GM19324 (cell line): Measurements from ENCODE around the gene ETV3.
"Not testable (repeated sequence)": the region's sequence is repeated elsewhere in the genome, so short reads cannot be mapped to it uniquely, and the experiment has no call there.

Source experiments
- ATAC-seq: cut with Tn5 transposase; IDR thresholded peaks from one replicate; pipeline ENCODE4 v1.9.1; 2021; ENCODE audit warnings: mild to moderate bottlenecking, moderate library complexity; ENCODE audit not compliant: unreplicated experiment, low FRiP score

Gene ETV3

DNA sequence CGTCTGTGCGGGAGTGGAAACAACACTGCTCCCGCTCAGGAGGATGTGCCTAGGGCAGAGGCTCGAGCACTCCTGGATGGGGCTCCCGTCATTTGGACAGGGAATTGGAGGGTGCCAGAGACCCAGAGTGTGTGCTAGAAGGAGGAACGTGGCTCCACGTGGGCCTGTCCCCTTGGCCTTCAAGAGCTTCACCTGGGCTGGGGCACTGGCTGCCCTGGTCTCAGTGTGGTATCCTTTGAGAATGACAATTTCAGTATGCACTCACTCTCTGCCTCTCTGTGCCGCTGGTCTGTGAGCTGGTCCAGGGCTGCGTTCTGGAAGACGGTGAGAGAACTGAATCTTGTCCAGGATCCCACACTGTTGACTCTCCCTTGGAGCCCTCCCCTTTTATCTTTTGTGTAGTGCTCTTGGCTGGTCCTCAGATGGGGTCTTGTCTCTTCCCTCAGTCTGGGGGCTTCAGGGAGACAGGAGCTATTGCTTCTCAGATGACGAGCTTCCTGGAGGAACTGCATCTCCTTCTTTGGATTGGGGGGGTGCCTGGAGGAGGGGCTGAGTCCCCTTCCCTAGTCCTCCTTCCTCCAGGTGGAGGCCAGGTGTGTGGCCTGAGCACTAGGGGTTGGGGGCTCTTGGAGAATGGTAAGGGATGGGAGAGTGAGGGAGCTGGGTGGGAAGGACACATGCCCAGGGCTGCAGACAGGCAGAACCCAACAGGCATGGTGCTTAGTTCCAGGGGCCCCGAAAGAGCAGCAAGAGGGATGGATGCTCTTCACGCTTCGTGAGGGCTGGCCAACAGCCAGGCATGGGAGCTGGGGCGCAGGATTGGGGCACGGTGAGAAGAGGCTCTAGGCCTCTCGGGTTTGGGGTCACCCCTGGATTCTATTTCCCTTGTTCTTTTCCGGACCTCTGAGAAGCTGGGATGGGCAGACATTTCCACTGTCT, 23.7 kb downstream of the ETV3 start:
- no peak for ATAC-seq

DNA sequence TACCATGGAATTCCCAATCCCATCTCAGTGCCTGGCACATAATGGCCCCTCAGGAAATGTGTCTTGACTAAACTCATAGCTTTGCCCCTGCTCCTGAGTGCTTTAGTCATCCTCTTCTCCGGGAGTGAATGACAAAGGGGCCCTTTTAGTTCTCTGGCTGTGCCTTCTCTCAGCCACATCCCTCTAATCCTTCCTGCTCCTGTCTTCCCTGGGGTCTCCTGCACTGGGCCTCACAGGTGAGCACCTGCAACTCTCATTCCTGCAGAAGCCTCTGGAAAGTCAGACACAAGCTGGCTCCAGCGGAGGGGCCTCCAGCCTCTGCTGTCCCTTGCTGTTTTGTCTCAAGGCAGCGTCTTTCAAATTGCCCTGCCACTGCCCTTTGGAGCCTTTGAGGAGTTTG, 24.6 kb downstream of the ETV3 start:
- no peak for ATAC-seq

DNA sequence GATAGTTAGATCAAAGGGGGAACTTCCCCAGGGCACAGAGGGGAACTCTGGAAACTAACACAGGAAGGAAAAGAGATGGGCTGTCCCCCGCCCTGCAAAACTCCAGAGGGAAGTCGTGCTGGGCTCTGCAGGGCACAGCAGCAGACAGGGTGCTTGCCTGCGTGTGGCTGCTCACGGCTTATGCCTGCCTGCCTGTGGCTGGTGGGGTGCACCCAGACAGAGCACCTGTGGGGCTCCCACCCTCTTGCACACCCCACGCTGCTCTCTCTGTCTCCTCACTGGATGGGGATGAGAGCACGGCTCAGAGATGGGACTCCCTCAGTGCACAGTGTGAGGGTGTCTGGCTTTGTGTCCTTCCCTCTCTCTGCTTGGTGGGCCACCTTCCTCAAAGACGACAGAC, 25.1 kb downstream of the ETV3 start:
- no peak for ATAC-seq

DNA sequence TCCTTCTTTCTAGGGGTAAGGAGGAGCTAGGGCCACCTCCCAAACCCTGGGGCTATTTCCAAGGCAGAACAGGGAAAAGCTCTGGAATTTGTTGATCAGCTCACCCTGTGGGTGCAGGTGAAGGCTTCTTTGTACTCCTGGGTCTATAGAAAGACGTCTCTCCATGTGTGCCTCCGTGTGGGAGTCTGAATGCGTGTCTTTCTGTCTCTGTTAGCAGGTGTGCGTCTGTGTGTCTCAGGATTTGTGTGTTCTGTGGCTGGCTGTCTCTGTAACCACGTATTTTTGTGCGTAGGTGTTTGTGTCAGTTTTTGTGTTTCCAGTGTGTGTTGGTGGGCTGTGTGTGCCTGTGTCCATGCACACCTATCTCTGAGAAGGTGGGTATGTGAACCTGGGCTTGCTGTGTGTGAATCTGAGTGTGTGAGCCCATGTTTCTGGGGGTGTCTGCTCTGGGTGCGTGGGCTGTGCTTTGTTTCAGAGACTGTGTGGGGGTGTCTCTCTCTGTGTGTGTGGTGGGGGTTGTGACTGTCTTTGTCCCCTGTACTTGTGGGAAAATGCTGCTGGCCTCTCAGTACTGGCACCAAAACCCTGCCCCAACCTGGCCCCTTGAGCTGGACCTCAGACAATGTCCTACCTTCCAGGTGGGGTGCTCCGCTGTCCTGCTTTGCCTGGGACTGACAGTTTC, 25.9 kb downstream of the ETV3 start:
- ATAC-seq = no peak

DNA sequence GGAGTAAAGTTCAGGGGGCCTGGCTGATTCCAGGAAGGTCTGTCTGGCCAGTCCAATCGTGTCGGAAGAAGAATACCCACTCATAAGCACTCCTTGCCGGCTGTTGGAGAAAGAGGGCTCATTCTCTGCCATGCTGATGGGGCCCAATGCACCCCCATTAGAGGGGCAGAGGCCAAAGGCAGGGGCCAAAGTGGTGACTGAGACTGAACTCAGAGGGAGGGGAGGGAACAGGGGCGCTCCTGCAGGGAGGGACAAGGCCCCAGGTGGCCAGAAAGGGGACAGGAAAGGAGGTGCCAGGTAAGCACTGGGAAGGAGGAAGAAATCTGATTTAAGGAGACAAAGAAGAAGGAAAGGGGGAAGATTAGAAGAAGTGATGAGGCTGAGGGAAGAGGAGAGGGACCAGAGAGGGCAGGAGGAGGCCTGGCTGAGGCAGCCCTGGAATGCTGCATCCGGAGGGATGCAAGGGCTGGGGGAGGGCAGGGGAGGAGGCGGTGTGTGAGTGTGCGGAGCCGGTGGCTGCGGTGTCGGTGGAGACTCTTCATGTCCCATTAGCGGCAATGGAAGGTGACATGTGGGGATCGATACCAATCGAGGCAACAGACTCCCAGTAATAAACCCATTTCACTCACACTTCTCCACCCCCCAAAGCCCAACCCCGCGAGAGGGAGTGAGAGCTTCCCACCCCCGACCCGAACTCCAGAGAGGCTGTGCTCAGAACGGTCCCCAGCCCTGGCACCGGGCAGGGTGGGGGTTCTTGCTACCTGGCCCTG, 26.6 kb downstream of the ETV3 start:
- no peak for ATAC-seq

DNA sequence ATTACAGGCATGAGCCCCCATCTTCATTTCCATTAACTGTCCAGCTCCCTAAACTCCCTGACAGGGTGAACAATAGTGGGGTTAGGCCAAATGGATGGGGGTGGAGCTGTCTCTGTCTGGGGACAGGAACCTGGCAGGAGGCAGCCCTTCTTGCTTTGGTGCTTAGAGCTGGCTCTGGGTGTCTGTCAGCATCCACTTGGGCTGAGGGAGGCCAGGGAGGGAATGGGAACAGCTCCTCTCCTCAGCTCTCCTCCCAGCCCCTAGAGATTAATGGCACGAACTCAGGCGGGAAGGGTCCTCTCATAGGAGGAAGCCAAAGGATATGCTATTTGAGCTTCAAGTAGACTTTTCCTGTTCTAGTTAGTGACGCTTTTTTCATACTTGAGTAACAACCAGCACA, 27.5 kb downstream of the ETV3 start:
- no peak for ATAC-seq

DNA sequence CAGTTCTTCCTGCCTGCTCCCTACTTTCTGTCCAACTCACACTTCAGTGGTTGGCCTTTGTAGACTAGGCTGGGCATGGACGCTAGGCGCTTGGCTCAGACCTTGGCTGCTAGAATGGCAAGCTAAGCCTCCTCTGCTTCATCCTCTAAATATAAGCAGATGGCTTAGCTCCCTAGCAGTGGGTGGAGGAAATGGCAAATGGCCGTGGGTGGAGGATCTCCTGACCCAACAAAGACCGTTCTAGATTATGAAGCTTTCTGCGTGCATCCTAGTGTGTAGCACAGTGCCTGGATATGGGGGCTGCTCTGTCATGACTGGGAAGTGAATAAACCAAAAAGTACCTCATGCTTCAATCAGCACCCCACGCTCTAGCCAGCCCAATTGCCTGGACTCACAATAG, 28.2 kb downstream of the ETV3 start:
- ATAC-seq = no peak

DNA sequence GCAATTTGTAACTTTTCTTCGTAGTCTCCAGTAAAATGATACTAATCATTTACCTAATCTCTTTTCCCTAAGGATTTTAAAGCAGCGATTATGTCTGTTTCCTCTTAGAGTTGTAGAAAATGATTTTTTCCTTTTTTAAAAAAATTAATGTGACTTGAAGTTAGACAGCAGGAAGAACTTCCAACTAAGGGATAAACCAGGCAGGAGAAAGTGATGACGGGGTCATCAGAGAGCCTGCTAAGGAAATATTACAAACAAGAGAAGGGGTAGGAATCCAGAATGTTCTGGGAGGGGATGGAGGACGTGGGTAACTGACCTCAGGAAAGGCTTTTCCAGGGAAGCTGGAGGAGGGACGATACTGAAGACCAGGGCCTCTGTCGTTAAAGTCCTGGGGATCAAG, 29.7 kb downstream of the ETV3 start:
- no peak for ATAC-seq

DNA sequence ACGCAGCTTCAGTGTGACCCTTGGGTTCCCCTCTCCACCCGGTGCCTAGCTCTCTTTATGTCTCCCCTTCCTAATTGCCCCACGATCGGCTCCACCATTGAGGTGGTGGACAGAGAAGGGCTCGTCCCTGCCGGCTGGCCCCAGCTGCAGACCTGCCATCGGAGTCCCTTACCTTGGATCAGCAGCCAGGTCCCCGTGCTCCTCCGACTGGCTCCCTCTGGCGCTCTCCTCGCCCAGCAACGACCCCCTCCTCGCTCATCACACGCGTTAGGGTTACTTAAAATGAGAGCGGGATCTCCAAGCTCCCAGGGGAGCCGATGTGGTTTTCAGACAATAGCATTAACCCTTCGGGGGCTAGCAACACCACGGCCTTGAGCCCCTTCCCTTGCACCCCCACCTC, 30.5 kb downstream of the ETV3 start:
- ATAC-seq = no peak

DNA sequence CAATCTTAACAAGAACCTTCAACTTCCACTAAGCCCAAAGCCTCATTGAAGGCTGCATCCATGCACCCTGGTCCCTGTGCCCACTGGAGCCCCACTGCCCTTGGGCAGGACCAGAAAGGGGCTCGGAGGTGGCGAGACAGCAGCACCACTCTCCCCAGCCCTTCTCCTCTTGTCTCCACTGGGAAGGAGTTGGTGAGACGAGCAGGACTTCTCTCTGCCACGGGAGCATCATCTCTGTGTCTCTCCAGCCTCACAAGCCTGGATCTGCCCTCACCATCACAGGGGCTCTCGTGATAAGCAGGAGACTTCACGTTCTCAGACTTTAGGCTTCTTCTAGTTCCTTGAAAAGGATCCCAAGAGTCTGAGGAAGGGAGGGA, 31.4 kb downstream of the ETV3 start:
- no peak for ATAC-seq

DNA sequence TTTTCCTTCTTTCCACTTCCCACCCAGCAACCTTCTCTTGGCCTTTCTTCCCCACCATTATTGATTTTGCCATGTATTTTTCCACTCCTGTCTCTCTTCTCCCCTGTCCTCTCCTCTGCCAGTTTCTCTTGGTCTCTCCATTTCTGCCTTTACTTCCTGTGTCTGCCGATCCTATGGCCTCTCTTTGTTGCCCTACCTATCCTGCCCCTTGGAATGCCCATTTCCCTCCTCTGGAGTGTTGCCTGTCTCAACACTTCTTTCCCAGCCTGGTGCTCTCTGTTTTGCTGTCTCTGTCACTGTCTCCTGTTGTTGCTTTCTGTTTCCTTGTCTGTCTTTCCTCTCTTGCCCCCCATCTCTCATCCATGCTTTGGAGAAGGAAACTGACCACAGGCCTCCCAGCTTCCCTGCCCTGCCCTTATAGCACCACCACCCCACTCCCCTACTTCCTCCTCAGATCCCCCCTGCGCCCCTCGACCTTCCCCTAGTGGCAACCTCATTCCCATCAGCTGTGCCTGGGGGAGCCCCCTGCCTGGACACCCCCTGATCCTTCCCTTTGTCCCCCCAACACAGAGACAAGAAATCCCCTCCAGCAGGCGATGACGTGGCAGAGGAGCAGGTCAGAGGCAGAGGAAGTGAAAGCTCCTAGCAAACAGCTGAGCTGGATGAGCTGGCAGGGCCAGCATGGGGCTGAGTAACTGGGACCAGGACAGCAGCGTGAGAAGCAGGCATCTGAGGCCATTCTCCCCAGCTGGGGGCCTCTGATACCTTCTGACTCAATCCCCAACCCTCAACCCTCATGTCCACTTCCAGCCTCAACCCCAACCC, 32.0 kb downstream of the ETV3 start:
- no peak for ATAC-seq

DNA sequence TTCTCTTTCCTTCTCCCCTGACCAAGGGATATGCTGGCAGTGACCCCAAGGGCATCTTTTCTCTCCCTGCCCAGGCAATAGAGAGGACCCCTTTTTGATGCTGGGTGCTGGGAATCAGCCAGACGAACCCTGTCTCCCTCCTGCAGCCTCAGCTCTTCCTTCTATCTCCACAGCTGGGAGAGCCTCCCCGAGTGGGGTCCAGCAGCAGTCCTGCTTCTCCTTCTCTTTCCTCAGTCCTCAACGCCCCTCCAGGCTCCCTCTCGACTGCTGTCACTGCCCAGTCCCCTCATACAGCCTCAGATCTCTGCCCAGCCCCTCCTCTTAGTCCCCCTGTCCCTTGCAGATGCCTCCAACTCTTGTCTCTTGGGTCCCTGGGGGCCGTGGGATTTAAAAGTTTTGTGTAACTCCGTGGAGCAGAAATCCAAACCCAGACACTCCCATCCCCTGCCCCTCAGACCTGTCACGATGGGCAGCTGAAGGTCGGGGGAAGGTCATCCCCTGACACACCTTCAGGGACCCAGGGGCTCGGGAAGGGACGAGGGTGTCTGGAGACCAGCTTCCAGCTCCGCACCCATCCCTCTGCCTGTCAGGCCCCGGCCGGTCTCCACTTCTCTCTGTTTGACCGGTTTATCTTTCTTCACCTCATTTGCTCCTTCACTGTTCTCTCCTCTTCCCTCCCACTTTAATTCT, 32.8 kb downstream of the ETV3 start:
- ATAC-seq = no peak

DNA sequence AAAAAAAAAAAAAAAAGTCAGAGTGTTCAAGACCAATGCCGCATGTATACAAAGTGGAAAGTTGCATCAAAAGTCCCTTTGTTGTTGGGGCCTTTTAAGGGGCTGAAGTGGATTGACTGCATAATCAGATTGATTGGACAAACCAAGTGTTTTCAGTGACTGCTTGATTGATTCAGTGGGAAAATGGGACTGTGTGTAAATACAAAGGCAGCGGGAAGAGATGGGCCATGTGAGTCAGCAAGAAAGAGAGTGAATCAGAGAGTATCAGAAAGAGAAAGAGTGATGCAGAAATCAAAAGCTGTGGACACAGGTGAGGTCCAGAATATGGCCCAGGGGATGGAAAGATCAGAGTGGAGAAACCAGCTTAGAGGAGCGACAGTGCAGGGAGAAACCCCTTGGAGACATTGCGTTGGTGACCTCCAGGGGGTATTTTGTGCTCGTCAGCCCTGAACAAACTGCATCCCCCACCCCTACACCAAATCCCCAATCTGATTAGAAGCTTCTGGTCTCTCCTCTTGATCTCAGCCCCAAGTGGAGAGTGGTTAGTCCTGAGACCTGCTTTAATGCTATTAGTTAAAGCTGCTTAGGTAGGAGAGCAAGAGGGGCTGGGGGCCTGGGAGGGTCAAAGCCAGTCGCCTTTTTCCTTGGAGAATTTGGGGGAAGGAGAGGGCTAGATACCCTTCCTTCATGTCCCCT, 33.4 kb downstream of the ETV3 start:
- ATAC-seq = no peak

DNA sequence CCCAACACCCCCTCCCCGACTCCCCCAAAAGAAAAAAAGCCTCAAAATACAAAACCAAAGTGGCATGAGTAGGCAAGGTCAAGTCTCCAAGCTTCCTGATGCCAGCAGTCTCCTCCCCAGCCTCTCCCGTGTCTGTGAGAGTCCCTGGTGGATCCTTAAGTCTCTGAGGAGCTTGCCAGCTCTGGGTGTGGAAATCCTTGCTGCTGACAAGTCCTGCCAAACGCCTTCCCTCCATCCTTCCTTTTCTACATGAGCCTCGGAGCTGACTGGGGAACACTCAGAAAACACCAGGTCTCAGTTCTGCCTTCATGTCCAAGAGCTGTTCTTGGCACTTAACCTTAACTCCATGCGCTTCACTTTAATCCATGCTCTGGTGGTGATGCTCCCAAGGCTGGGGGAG, 34.9 kb downstream of the ETV3 start:
- ATAC-seq = no peak

DNA sequence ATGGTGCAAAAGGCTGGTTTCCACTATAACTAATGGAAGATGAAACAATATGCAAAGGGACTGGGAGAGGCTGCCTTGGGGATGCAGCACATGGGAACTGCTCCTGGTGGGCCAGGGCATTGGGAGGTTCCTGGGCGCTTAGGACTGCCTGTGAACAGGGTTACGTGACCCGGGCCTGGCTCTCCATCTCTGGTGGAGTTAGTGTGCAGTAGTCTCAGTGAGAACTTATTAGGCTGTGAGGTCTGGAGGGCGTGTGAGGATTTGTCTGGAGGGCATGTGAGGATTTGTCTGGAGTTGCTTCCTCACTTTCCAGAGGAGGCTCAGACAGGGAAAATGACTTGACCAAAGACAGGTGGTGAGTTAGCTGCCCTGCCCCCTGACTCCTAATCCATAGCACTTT, 37.0 kb downstream of the ETV3 start:
- ATAC-seq = no peak

DNA sequence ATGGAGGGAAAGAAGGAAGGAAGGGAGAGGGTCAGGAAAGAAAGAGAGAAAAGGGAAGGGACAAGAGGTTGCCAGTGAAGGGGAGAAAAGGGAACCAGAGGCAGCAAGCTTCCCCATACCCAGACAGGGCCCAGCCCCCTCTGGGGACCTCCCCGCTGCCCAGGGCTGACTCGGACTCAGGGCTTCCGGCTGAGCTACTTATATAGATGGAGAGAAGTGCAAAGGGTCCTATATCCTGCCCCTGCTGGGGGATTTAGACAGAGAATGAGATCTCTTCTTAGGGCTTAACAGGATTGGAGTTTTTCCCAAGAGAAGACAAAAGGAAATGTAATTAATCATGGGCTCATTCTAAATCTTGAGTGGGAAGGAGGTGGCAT, 38.6 kb downstream of the ETV3 start, which contains the start of gene ETV3L:
TSS of gene ETV3L (minus strand) at position 176 of the 377 bp plus-strand sequence. CDS start 285 bp downstream, outside the sequence.
- no peak for ATAC-seq

DNA sequence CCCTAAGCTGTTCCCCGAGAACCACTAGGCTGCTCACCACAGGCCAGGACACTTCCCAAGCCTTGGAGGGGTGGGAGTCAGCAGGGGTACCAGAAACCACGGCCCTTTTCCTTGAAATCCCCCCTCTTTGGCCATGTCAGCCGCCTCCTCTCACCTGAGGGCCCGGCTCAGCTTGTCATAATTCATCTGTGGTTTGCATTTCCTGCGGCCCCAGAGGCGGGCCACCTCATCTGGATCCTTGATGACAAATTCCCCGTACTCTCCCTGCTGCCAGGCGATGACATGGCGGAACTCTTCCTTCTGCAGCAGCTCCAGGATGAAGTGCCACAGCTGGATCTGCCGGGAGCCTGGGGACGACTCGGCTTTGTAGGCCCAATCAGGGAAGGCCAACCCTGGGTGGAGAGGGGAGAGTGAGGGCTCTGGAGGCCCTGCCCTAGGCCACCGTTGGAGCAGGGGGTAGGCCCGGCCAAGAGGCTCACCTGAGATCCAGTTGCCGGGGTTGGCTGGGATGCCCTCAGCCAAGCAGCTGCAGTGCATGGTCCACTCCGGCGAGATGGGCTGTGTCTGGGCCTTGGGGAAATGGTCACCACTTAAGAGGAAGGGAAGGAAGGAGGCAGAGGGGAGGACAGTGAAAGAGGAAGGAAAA, 39.1 kb downstream of the ETV3 start:
- ATAC-seq = not testable (repeated sequence)

DNA sequence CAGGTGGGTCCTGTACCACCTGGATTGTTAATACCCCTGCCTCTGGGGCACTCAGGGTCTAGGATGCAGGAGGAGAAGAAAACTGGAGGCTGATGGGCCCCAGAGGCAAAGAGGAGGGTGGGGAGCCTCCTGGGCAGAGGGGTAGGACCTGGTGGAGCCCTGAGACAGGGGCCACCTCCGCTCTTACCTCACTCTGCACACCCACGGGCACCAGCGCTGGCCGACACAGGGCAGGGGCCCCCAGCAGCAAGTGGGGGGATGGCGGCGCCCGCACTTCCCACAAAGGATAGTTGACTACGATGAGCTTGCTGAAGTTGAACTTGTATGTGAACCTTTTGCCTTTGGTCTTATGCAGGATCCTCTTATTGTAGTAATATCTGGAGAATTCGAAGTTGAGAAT, 39.7 kb downstream of the ETV3 start:
- ATAC-seq = no peak

DNA sequence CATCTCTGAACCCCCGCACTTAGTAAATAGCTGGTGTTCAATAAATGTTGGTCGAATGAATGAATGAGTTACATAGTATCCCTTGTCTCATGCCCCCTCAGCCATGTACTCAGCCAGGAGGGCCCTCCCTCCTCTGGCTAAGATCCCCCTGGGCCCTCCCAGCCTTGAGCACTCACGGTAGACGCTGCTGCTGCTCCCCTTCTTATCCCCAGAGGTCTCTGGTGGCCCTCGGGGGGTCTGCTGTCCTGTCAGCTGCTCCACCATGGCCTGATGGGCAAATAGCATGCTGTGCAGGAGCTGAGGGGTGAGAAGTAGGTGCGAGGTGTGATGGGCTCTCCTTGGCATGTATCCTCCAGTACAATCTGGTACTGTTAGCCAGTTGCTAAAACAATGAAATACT, 40.5 kb downstream of the ETV3 start:
- ATAC-seq = no peak
